GM18517 (cell line): ENCODE data around the gene ZNF672.
"Not testable (repeated sequence)": the region's sequence is repeated elsewhere in the genome, so short reads cannot be mapped to it uniquely, and the experiment has no call there.

Experiments
- ATAC-seq: cut with Tn5 transposase; IDR thresholded peaks from one replicate; pipeline ENCODE4 v1.9.1; 2021; ENCODE audit warnings: mild to moderate bottlenecking, moderate library complexity; ENCODE audit not compliant: unreplicated experiment

Gene ZNF672

GRCh38 chr1:248837781-248838356, at the start of gene ZNF672:
TSS of gene ZNF672 (plus strand) at chr1:248838224. CDS start at chr1:248847275, 9,051 bp downstream.
- peak; percentile 87 for ATAC-seq

GRCh38 chr1:248788327-248788726, 49.7 kb upstream of the ZNF672 start:
- no peak for ATAC-seq

GRCh38 chr1:248789337-248789736, 48.7 kb upstream of the ZNF672 start:
- ATAC-seq: not testable (repeated sequence)

GRCh38 chr1:248790456-248790855, 47.6 kb upstream of the ZNF672 start:
- no peak for ATAC-seq

- ATAC-seq: no peak
These were observed 47.0 kb upstream of the ZNF672 start for GRCh38 chr1:248791010-248791409.

- peak; percentile 43 for ATAC-seq
These were observed 45.7 kb upstream of the ZNF672 start for GRCh38 chr1:248792342-248792741.

- ATAC-seq: peak; percentile 96
These were observed 44.4 kb upstream of the ZNF672 start for GRCh38 chr1:248793592-248793991.

- not testable (repeated sequence) for ATAC-seq
These were observed 43.4 kb upstream of the ZNF672 start for GRCh38 chr1:248794663-248795062.

GRCh38 chr1:248798791-248799190, 39.2 kb upstream of the ZNF672 start:
- ATAC-seq: no peak

- no peak for ATAC-seq
These were observed 37.6 kb upstream of the ZNF672 start for GRCh38 chr1:248800459-248800858.

- ATAC-seq: no peak
These were observed 35.6 kb upstream of the ZNF672 start for GRCh38 chr1:248802454-248802853.

GRCh38 chr1:248803501-248803900, 34.5 kb upstream of the ZNF672 start:
- not testable (repeated sequence) for ATAC-seq

- ATAC-seq: peak; percentile 95
These were observed 33.0 kb upstream of the ZNF672 start for GRCh38 chr1:248804771-248805681.

- no peak for ATAC-seq
These were observed 32.1 kb upstream of the ZNF672 start for GRCh38 chr1:248805876-248806275.

GRCh38 chr1:248807067-248807737, 30.8 kb upstream of the ZNF672 start:
- ATAC-seq: no peak

- no peak for ATAC-seq
These were observed 29.1 kb upstream of the ZNF672 start for GRCh38 chr1:248808876-248809275.

- no peak for ATAC-seq
These were observed 27.9 kb upstream of the ZNF672 start for GRCh38 chr1:248810000-248810726.

- no peak for ATAC-seq
These were observed 27.1 kb upstream of the ZNF672 start for GRCh38 chr1:248810727-248811513.

- no peak for ATAC-seq
These were observed 26.2 kb upstream of the ZNF672 start for GRCh38 chr1:248811514-248812490.
